Measurements from ENCODE around the gene MYBL2. TPM values are rescaled to one million over a fixed set of nuclear protein-coding genes. Genes with fewer than 3 reads are reported as not detected.

The MYBL2 gene
- total RNA-seq, 1 donor from 2014 or later = 4.1 TPM

- DNase-seq (ENCODE audit: low read depth) = no peak
- no peak for TF ChIP-seq CTCF (IDR thresholded peaks at IDR 0.05; ENCODE audit: insufficient read depth, low read length, poor library complexity, severe bottlenecking)
- H3K4me3 ChIP-seq (ENCODE audit: low read depth, low read length) = no peak overlapping the region
- no peaks in the 10 kb centered on the region for H3K36me3 ChIP-seq (ENCODE audit: control insufficient read depth, insufficient read depth, low read length)
- H3K27me3 ChIP-seq (ENCODE audit: control insufficient read depth, insufficient read depth, low read length) = no peaks in the 10 kb centered on the region
Observed at GRCh38 chr20:43690943-43691598, 24.2 kb downstream of the MYBL2 start.

- DNase-seq (ENCODE audit: low read depth) = no peak
Observed at GRCh38 chr20:43691928-43692524, 25.1 kb downstream of the MYBL2 start.

GRCh38 chr20:43694763-43695162 lies 27.8 kb downstream of the MYBL2 start:
- no peaks in the 10 kb centered on the region for H3K27me3 ChIP-seq (ENCODE audit: control insufficient read depth, insufficient read depth, low read length)
- TF ChIP-seq CTCF (IDR thresholded peaks at IDR 0.05; ENCODE audit: insufficient read depth, low read length, poor library complexity, severe bottlenecking) = no peak
- no peak for DNase-seq (ENCODE audit: low read depth)
- no peak overlapping the region for H3K4me3 ChIP-seq (ENCODE audit: low read depth, low read length)
- no peaks in the 10 kb centered on the region for H3K36me3 ChIP-seq (ENCODE audit: control insufficient read depth, insufficient read depth, low read length)

More at GRCh38 chr20:43691928-43692524, 25.1 kb downstream of the MYBL2 start:
- TF ChIP-seq CTCF (IDR thresholded peaks at IDR 0.05; ENCODE audit: insufficient read depth, low read length, poor library complexity, severe bottlenecking) = peak; percentile 72
- H3K27me3 ChIP-seq (ENCODE audit: control insufficient read depth, insufficient read depth, low read length) = no peaks in the 10 kb centered on the region
- no peaks in the 10 kb centered on the region for H3K36me3 ChIP-seq (ENCODE audit: control insufficient read depth, insufficient read depth, low read length)
- H3K4me3 ChIP-seq (ENCODE audit: low read depth, low read length) = no peak overlapping the region

- H3K36me3 ChIP-seq (ENCODE audit: control insufficient read depth, insufficient read depth, low read length) = peaks cover 2% of the 10 kb centered on the region
- no peaks in the 10 kb centered on the region for H3K27me3 ChIP-seq (ENCODE audit: control insufficient read depth, insufficient read depth, low read length)
- no peak for DNase-seq (ENCODE audit: low read depth)
- no peak overlapping the region for H3K4me3 ChIP-seq (ENCODE audit: low read depth, low read length)
- no peak for TF ChIP-seq CTCF (IDR thresholded peaks at IDR 0.05; ENCODE audit: insufficient read depth, low read length, poor library complexity, severe bottlenecking)
Observed at GRCh38 chr20:43695571-43695970, 28.7 kb downstream of the MYBL2 start.

- TF ChIP-seq CTCF (IDR thresholded peaks at IDR 0.05; ENCODE audit: insufficient read depth, low read length, poor library complexity, severe bottlenecking) = no peak
- H3K36me3 ChIP-seq (ENCODE audit: control insufficient read depth, insufficient read depth, low read length) = peaks cover 3% of the 10 kb centered on the region
- no peaks in the 10 kb centered on the region for H3K27me3 ChIP-seq (ENCODE audit: control insufficient read depth, insufficient read depth, low read length)
- no peak for DNase-seq (ENCODE audit: low read depth)
- no peak overlapping the region for H3K4me3 ChIP-seq (ENCODE audit: low read depth, low read length)
Observed at GRCh38 chr20:43699941-43700565, 33.1 kb downstream of the MYBL2 start.

Measured in kidney epithelial cell (primary cell).